ENCODE data around the gene MAP3K3.

GRCh38 chr17:63722403-63722802, 100.2 kb downstream of the MAP3K3 start:
- TF ChIP-seq CTCF (IDR thresholded peaks at IDR 0.05): no peak
- no peak for TF ChIP-seq POLR2A (IDR thresholded peaks at IDR 0.05)

Data from body of pancreas (tissue), 4 donors.